Lower lobe of right lung (tissue), 2 donors: Measurements from ENCODE around the gene LIF. TPM values are rescaled to one million over a fixed set of nuclear protein-coding genes. Genes with fewer than 3 reads are reported as not detected.

Experiments
- ATAC-seq, 2 donors: fragments of 200-7000 bp; cut with Tn5 transposase; one replicate each; pipeline ENCODE4 v1.9.1; 2020 to 2022; ENCODE audit warnings: mild to moderate bottlenecking in 2 of 2, moderate library complexity in 2 of 2
- DNase-seq: peaks from one replicate; pipeline ENCODE4 v3.0.0-alpha.2; 2020
- H3K27ac ChIP-seq: fragments of 200-600 bp; one replicate; pipeline ENCODE4 v1.8.0; 2022
- H3K27me3 ChIP-seq: fragments of 200-600 bp; one replicate; pipeline ENCODE4 v1.8.0; 2022; ENCODE audit warnings: low read depth
- H3K36me3 ChIP-seq: fragments of 200-600 bp; one replicate; pipeline ENCODE4 v1.8.0; 2022; ENCODE audit warnings: mild to moderate bottlenecking
- H3K4me1 ChIP-seq: fragments of 200-600 bp; one replicate; pipeline ENCODE4 v1.8.0; 2022
- H3K4me3 ChIP-seq: fragments of 200-600 bp; one replicate; pipeline ENCODE4 v1.8.0; 2022; ENCODE audit warnings: mild to moderate bottlenecking
- H3K9me3 ChIP-seq: fragments of 200-600 bp; one replicate; pipeline ENCODE4 v1.8.0; 2022
- CTCF ChIP-seq: fragments of 200-600 bp; IDR thresholded peaks from one replicate; pipeline ENCODE4 v1.8.0; 2022; ENCODE audit warnings: antibody characterized with exemption, mild to moderate bottlenecking
- intact Hi-C: fragments of 100-400 bp; cut with DNase I; formaldehyde crosslinking; loops from one replicate; pipeline ENCODE4 v1.11.0; 2022
- total RNA-seq: library from RNA; stranded (reverse); fragmentation: NEBNext Ultra II Directional; extraction: Animal tissue kit (Norgen Biotek cat#: 25700); gene quantifications from one replicate; pipeline ENCODE4 v1.2.1, GENCODE V29; 2021
- donor health status: DM: no; HTN: yes; CAD: no; lungs with severe emphysema.

LIF gene
- total RNA-seq, 1 donor from 2014 or later = 3.1 TPM

DNA sequence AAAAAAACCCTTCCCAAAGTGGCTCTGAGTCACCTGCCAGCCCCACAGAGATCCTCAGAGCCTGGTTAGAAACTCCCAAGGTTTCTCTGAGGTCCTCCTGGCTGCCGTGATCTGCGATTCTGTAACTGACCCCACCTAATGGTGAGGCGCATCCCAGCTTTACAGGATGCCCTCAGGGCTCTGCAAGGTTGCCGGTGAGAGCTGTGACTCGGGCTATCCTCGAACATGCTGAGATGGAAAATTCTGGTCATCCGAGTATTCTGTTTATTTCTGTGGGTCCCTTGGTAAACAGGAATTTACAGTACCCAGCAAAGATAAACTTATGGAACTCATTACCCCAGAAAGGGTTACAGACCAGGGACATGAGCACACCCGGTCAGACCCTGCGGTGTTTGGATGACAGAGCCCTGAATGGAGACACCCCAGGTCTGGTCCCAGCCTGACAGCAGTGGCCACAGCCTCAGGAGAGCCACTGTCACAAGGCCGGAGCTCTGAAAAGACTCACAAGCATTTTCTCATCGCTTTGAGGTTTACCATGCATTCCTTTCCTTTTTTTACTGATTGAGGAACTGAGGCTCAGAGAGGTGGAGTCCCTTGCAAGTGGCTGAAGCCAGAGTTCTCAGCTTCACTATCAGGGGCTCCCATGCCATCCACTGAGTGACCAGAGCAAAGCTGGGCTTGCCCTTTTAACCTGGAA, 22.2 kb downstream of the LIF start:
- H3K36me3 ChIP-seq = no peaks in the 10 kb centered on the region
- H3K27me3 ChIP-seq = peaks cover 5% of the 10 kb centered on the region
- ATAC-seq (no peak), DNase-seq (no peak)
- no peaks in the 10 kb centered on the region for H3K9me3 ChIP-seq
- no peak overlapping the region for H3K27ac ChIP-seq
- intact Hi-C loops = no loop called here
- H3K4me1 ChIP-seq = peaks cover 9% of the 10 kb centered on the region
- no peak for TF ChIP-seq CTCF
- no peak overlapping the region for H3K4me3 ChIP-seq

GRCh38 chr22:30223303-30223702, 23.3 kb downstream of the LIF start:
- H3K36me3 ChIP-seq = no peaks in the 10 kb centered on the region
- H3K27ac ChIP-seq = no peak overlapping the region
- no peaks in the 10 kb centered on the region for H3K9me3 ChIP-seq
- no peak for TF ChIP-seq CTCF
- H3K27me3 ChIP-seq = peaks cover 5% of the 10 kb centered on the region
- H3K4me3 ChIP-seq = no peak overlapping the region
- intact Hi-C loops = no loop called here
- ATAC-seq (no peak), DNase-seq (no peak)
- H3K4me1 ChIP-seq = peaks cover 9% of the 10 kb centered on the region

DNA sequence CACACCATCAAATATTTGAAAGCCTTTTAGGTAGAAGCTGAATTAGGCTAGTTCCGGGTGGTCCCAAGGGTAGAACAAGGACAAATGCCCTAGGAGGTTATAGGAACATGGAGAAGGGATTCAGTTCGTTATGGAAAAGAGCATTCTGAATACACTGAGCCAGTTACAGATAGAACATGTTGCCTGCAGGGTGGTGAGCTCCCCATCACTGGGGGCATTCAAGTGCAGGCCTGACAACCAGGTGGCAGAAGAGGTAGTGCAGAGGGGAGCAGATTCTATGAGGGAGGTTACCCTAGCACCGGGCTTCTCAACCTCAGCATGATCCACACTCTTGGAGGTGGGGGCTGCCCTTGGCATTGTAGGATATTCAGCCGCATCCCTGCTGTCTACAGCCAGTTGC, 24.2 kb downstream of the LIF start:
- Histone ChIP-seq H3K9me3 (no peaks in the 10 kb centered on the region), H3K4me1 (peaks cover 13% of the 10 kb centered on the region), H3K27me3 (peaks cover 5% of the 10 kb centered on the region), H3K4me3 (no peak overlapping the region), H3K36me3 (no peaks in the 10 kb centered on the region), H3K27ac (no peak overlapping the region)
- intact Hi-C loops = no loop called here
- TF ChIP-seq CTCF = no peak
- no peak for DNase-seq
- no peak for ATAC-seq

DNA sequence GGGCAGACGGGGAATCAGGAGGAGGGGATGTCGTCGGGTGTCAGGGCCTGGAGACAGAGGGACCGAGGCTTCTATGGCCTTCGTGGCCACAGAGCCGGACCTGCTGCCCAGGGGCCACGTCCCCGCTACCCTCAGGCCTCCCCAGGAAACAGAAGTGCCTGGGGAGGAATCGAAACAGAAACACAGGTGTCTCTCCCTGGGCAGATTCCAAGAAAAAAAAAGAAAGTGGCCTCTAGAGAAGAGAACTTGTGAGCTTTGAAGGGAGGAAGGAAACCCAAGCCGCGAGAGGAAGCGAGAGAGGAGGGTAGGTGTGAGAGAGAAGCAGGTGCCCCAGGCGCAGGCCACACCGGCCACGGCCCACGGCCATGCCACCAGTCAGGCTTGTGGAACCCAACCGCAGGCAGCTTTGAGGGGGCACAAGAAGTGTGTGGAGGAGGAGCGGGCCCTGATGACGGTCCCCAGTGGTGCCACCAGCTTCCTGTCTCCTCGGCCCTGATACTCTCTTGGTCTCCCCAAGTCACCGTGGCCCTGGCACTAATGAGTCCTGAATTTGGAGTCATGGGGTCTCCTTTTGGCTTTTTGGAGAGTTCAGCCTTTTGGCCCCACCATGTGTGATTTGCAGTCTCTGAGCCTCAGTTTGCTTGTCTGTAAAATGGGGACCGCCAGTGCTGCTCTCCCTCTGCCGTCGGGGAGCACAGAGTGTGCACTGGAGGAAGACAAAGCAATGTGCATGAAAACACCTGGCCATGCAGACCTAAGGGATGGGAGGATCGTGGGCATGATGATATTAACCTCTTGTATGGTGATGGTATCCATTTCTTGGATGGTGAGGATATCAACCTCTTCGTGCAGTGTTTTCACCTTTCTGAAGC, 25.2 kb downstream of the LIF start:
- Histone ChIP-seq H3K9me3 (no peaks in the 10 kb centered on the region), H3K4me1 (peaks cover 13% of the 10 kb centered on the region), H3K36me3 (no peaks in the 10 kb centered on the region), H3K27me3 (peaks cover 5% of the 10 kb centered on the region), H3K4me3 (no peak overlapping the region), H3K27ac (peak overlapping the region; percentile 18)
- TF ChIP-seq CTCF = no peak
- DNase-seq (no peak), ATAC-seq (peak; percentile 27 to 34)
- intact Hi-C loops = no loop called here

GRCh38 chr22:30220338-30221012, 26.1 kb downstream of the LIF start:
- Histone ChIP-seq H3K36me3 (no peaks in the 10 kb centered on the region), H3K4me1 (peaks cover 13% of the 10 kb centered on the region), H3K4me3 (no peak overlapping the region), H3K27me3 (peaks cover 5% of the 10 kb centered on the region), H3K9me3 (no peaks in the 10 kb centered on the region), H3K27ac (peak overlapping the region; percentile 18)
- DNase-seq (no peak), ATAC-seq (no peak)
- no peak for TF ChIP-seq CTCF
- intact Hi-C loops = no loop called here
